ENCODE data around the gene STAC. TPM values are rescaled to one million over a fixed set of nuclear protein-coding genes. Genes with fewer than 3 reads are reported as not detected.
A peak's percentile ranks its signal among the peaks of the same experiment; 100 is the strongest.

The STAC gene
- total RNA-seq, 1 donor from 2014 or later = 7.1 TPM

DNA sequence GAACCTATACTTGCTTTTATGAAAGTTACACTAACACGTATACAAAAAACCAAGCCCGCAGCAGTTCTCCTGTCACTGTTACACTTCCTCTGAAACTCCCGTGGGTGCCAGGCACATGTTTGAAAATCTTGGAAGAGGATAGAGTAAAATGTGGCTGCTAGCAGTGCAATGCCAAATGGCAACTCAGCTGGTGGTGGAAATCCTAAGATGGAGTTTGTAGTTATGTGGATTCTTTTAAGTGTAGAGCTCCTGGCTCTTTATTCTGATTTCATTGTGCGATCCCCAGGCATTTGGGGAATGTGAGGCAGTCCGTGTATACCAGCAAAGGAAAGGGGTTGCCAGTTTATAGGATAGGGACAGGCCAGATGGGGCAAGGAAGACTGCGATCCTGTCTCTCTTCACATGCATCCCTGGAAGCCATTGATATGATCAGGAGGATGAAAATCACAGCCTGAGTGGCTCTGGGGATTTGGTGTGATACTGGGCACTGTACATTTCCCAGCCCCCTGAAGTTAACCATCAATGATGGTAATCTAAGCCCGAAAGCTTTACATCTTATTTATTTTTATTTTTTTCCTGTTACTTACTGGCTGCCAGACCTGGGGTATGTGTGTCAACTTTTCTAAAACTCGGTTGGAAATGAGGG lies 1.1 kb downstream of the STAC start:
- no peaks in the 10 kb centered on the region for H3K9me3 ChIP-seq (ENCODE audit: insufficient read depth, low read depth, low read length)
- no peak for TF ChIP-seq EZH2 (IDR thresholded peaks at IDR 0.05; ENCODE audit: insufficient read depth, low read length)
- TF ChIP-seq, protein P1, sequence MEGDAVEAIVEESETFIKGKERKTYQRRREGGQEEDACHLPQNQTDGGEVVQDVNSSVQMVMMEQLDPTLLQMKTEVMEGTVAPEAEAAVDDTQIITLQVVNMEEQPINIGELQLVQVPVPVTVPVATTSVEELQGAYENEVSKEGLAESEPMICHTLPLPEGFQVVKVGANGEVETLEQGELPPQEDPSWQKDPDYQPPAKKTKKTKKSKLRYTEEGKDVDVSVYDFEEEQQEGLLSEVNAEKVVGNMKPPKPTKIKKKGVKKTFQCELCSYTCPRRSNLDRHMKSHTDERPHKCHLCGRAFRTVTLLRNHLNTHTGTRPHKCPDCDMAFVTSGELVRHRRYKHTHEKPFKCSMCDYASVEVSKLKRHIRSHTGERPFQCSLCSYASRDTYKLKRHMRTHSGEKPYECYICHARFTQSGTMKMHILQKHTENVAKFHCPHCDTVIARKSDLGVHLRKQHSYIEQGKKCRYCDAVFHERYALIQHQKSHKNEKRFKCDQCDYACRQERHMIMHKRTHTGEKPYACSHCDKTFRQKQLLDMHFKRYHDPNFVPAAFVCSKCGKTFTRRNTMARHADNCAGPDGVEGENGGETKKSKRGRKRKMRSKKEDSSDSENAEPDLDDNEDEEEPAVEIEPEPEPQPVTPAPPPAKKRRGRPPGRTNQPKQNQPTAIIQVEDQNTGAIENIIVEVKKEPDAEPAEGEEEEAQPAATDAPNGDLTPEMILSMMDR (IDR thresholded peaks at IDR 0.05; ENCODE audit: insufficient read depth, low read depth, low read length) = no peak
- peak overlapping the region; percentile 97 for H3K4me2 ChIP-seq (ENCODE audit: low read length)
- peak overlapping the region; percentile 90 for H2AFZ ChIP-seq (ENCODE audit: low read depth, low read length)
- no peak overlapping the region for H3K27ac Mint-ChIP-seq (ENCODE audit: unreplicated experiment)
- H3K27ac ChIP-seq (ENCODE audit: low read depth, low read length) = peak overlapping the region; percentile 53
- peaks cover 7% of the 10 kb centered on the region for H3K4me1 Mint-ChIP-seq (ENCODE audit: low read depth, unreplicated experiment)
- H3K4me3 Mint-ChIP-seq (ENCODE audit: unreplicated experiment) = peak overlapping the region; percentile 96
- H4K20me1 ChIP-seq (ENCODE audit: insufficient read depth, low read length) = no peaks in the 10 kb centered on the region
- DNase-seq (ENCODE audit: low read depth) (no peak), FAIRE-seq (no peak)
- H3K9me3 Mint-ChIP-seq (ENCODE audit: unreplicated experiment) = no peaks in the 10 kb centered on the region
- peak overlapping the region; percentile 93 for H3K4me3 ChIP-seq (ENCODE audit: insufficient read depth, low read depth, low read length)
- no peaks in the 10 kb centered on the region for H3K36me3 Mint-ChIP-seq (ENCODE audit: low read depth, unreplicated experiment)
- H3K79me2 ChIP-seq (ENCODE audit: insufficient read depth, low read length) = peaks cover 59% of the 10 kb centered on the region
- peaks cover 20% of the 10 kb centered on the region for H3K4me1 ChIP-seq (ENCODE audit: insufficient read depth, low read length)
- no peaks in the 10 kb centered on the region for H3K27me3 ChIP-seq (ENCODE audit: insufficient read depth, low read length)
- H3K27me3 Mint-ChIP-seq (ENCODE audit: low read depth, unreplicated experiment) = peaks cover 3% of the 10 kb centered on the region
- H3K36me3 ChIP-seq (ENCODE audit: insufficient read depth, low read length) = no peaks in the 10 kb centered on the region
- H3K9ac ChIP-seq (ENCODE audit: low read length) = peak overlapping the region; percentile 87

GRCh38 chr3:36393563-36393962 lies 13.3 kb downstream of the STAC start:
- no peak overlapping the region for H3K4me3 ChIP-seq (ENCODE audit: insufficient read depth, low read depth, low read length)
- Mint-ChIP-seq H3K27me3 (ENCODE audit: low read depth, unreplicated experiment) (no peaks in the 10 kb centered on the region), H3K36me3 (ENCODE audit: low read depth, unreplicated experiment) (peaks cover 3% of the 10 kb centered on the region), H3K9me3 (ENCODE audit: unreplicated experiment) (no peaks in the 10 kb centered on the region), H3K4me3 (ENCODE audit: unreplicated experiment) (no peak overlapping the region), H3K4me1 (ENCODE audit: low read depth, unreplicated experiment) (peaks cover 8% of the 10 kb centered on the region), H3K27ac (ENCODE audit: unreplicated experiment) (no peak overlapping the region)
- H3K36me3 ChIP-seq (ENCODE audit: insufficient read depth, low read length) = no peaks in the 10 kb centered on the region
- H2AFZ ChIP-seq (ENCODE audit: low read depth, low read length) = no peak overlapping the region
- H3K79me2 ChIP-seq (ENCODE audit: insufficient read depth, low read length) = peaks cover 21% of the 10 kb centered on the region
- TF ChIP-seq EZH2 (IDR thresholded peaks at IDR 0.05; ENCODE audit: insufficient read depth, low read length) = no peak
- TF ChIP-seq, protein P1 (IDR thresholded peaks at IDR 0.05; ENCODE audit: insufficient read depth, low read depth, low read length) = no peak
- H3K27me3 ChIP-seq (ENCODE audit: insufficient read depth, low read length) = no peaks in the 10 kb centered on the region
- H3K4me2 ChIP-seq (ENCODE audit: low read length) = no peak overlapping the region
- H4K20me1 ChIP-seq (ENCODE audit: insufficient read depth, low read length) = no peaks in the 10 kb centered on the region
- no peak overlapping the region for H3K27ac ChIP-seq (ENCODE audit: low read depth, low read length)
- FAIRE-seq (no peak), DNase-seq (ENCODE audit: low read depth) (peak; percentile 22)
- no peak overlapping the region for H3K9ac ChIP-seq (ENCODE audit: low read length)
- no peaks in the 10 kb centered on the region for H3K4me1 ChIP-seq (ENCODE audit: insufficient read depth, low read length)
- H3K9me3 ChIP-seq (ENCODE audit: insufficient read depth, low read depth, low read length) = no peaks in the 10 kb centered on the region

- no peaks in the 10 kb centered on the region for H3K27me3 ChIP-seq (ENCODE audit: insufficient read depth, low read length)
- DNase-seq (ENCODE audit: low read depth) = peak; percentile 86
- H3K27me3 Mint-ChIP-seq (ENCODE audit: low read depth, unreplicated experiment) = no peaks in the 10 kb centered on the region
- peaks cover 6% of the 10 kb centered on the region for H4K20me1 ChIP-seq (ENCODE audit: insufficient read depth, low read length)
- H3K4me1 ChIP-seq (ENCODE audit: insufficient read depth, low read length) = no peaks in the 10 kb centered on the region
- no peak overlapping the region for H3K27ac Mint-ChIP-seq (ENCODE audit: unreplicated experiment)
- no peak overlapping the region for H3K4me3 Mint-ChIP-seq (ENCODE audit: unreplicated experiment)
- H3K9me3 Mint-ChIP-seq (ENCODE audit: unreplicated experiment) = no peaks in the 10 kb centered on the region
- H3K9ac ChIP-seq (ENCODE audit: low read length) = no peak overlapping the region
- peaks cover 3% of the 10 kb centered on the region for H3K36me3 Mint-ChIP-seq (ENCODE audit: low read depth, unreplicated experiment)
- H3K4me3 ChIP-seq (ENCODE audit: insufficient read depth, low read depth, low read length) = no peak overlapping the region
- no peak for FAIRE-seq
- H3K4me1 Mint-ChIP-seq (ENCODE audit: low read depth, unreplicated experiment) = peaks cover 8% of the 10 kb centered on the region
- H3K27ac ChIP-seq (ENCODE audit: low read depth, low read length) = no peak overlapping the region
- H3K36me3 ChIP-seq (ENCODE audit: insufficient read depth, low read length) = no peaks in the 10 kb centered on the region
- TF ChIP-seq, protein P1 (IDR thresholded peaks at IDR 0.05; ENCODE audit: insufficient read depth, low read depth, low read length) = no peak
- TF ChIP-seq EZH2 (IDR thresholded peaks at IDR 0.05; ENCODE audit: insufficient read depth, low read length) = no peak
- H3K79me2 ChIP-seq (ENCODE audit: insufficient read depth, low read length) = peaks cover 15% of the 10 kb centered on the region
- H3K4me2 ChIP-seq (ENCODE audit: low read length) = no peak overlapping the region
- H2AFZ ChIP-seq (ENCODE audit: low read depth, low read length) = no peak overlapping the region
- H3K9me3 ChIP-seq (ENCODE audit: insufficient read depth, low read depth, low read length) = no peaks in the 10 kb centered on the region
Observed at GRCh38 chr3:36394176-36394575, 13.9 kb downstream of the STAC start.
